Measurements from ENCODE around the gene MATK.

Gene MATK

DNA sequence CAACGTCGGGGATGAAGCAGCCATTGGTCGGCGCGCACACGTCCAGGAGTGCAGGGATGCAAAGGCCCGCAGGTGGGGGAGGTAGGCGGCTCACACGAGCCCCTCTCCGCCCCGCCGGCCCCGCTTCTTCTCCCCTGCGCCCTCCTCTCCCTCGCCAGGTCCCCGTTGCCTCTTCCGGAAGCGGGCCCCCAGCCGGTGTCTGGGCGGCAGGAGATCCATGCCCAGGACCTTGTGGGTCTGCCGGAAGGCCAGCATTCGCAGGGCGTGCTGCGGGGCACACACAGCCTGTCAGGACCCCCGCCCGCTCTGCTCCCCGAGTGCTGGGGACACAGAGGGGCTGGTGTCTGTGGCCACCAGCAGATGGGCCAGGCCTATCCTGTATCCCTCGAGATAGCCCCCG lies 19.7 kb upstream of the MATK start:
- TF ChIP-seq, protein P1, sequence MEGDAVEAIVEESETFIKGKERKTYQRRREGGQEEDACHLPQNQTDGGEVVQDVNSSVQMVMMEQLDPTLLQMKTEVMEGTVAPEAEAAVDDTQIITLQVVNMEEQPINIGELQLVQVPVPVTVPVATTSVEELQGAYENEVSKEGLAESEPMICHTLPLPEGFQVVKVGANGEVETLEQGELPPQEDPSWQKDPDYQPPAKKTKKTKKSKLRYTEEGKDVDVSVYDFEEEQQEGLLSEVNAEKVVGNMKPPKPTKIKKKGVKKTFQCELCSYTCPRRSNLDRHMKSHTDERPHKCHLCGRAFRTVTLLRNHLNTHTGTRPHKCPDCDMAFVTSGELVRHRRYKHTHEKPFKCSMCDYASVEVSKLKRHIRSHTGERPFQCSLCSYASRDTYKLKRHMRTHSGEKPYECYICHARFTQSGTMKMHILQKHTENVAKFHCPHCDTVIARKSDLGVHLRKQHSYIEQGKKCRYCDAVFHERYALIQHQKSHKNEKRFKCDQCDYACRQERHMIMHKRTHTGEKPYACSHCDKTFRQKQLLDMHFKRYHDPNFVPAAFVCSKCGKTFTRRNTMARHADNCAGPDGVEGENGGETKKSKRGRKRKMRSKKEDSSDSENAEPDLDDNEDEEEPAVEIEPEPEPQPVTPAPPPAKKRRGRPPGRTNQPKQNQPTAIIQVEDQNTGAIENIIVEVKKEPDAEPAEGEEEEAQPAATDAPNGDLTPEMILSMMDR (conservative IDR thresholded peaks at IDR 0.05), result no peak

DNA sequence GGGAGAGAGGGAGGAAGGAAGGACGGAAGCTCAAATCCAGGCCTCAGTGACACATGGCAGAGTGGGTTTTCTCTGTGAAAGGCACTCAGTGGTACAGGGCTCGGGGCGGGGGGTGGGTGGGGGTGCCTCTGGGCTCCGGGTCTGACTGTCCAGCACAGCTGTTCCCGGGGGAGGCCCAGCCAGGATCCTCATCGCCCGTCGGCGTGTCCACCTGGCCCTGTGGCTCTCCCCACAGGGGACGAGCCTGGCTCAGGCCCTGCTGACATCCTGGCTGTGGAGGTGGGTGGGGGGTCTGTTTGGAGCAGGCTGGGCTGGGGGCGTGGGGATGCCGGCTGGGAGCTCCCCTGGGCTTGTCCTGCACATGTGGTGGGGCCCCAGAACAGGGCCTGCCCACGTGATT lies 18.2 kb upstream of the MATK start:
- H3K27ac ChIP-seq, result no peak overlapping the region
- TF ChIP-seq, protein P1 (conservative IDR thresholded peaks at IDR 0.05), result no peak

More for the DNA sequence above, 19.7 kb upstream of the MATK start:
- no peak overlapping the region for H3K27ac ChIP-seq

DNA sequence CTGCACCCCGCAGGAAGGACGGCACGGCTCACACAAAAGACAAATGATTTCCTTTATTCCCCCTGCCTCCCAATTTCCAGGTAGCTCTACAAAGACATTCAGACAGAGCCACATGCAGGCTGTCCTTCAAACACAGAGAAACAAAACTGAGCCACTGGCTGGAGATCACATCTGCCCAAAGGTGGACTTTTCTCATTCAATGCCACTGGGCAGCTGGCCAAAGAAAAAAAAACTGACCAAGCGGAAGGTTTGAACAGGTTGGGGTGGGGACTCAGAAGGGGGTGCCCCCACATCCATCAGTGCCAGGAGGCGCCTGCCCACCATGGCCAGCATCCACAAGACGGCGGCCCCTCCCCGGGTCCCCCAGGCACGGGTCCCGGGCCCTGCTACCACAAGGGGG lies 17.8 kb upstream of the MATK start:
- H3K27ac ChIP-seq, result no peak overlapping the region
- TF ChIP-seq, protein P1 (conservative IDR thresholded peaks at IDR 0.05), result no peak

DNA sequence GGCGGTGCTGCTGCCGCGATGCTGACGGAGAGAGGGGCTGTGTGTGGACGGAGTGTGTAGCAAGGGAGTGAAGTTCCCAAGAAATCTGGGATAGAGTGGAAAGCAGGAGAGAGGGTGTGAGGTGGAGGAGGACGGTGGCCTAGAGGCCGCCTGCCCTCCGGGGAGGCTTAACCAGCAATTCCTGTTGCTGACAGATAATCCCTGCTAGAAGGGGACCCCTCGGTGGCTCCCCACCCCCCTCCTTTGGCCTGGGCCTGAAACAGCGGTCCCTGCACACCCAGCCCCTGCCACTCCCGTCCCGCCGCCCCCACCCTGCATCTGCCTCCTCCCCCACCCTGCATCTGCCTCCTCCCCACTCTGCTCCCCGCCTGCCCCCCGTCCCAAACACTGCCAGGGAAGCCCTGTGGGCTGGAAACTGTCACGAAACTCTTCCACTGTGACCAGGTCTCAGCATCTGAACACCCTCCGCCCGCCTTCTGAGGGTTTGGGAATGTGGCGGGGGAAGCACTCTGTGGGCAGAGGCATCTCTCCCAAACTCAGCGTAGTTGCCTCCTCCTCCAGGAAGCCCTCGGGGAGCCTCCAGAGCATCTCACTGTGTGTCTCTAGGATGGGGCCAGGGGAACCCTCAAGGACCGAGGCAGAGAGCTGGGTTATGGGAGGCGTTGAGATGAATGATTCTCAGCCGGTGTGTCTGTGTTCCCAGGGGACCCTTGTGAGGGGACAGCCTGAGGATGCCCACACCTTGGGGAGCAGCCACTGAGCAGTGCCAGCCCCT lies 17.1 kb upstream of the MATK start:
- H3K27ac ChIP-seq, result no peak overlapping the region
- TF ChIP-seq, protein P1 (conservative IDR thresholded peaks at IDR 0.05), result no peak

DNA sequence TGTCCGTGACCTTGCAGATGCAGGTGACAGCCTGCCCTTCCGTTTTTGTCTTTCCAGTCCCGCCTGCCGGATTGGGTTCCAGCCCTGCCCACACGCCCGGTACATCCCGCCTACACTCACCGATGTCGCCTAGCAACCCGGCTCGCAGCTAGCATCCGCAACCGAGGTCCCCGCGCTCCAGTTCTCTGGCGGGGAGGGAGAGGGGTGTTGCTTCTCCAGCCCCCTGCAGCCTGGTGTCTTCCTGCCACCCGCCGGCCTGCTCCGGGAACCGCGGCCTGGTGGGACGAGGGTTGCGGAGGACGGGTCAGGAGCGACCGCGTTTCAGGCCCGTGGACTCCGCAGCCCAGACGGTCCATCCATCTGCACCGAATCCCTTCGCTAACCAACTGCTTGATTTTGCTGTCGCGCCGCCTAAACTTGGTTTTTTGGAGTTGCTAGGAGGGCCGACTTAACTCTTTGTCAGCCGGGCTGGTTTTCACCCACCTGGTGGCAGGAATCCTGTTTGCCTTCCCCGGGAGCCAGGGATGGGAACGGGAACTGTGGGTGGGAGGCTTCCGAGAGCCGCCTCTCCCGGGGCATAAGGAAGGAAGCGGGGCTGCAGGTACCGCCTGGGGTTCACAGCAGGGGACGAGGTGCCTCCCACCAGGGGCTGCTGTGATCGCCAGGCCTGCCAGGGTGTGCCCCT lies 15.4 kb upstream of the MATK start:
- H3K27ac ChIP-seq, result no peak overlapping the region
- TF ChIP-seq, protein P1 (conservative IDR thresholded peaks at IDR 0.05), result no peak

DNA sequence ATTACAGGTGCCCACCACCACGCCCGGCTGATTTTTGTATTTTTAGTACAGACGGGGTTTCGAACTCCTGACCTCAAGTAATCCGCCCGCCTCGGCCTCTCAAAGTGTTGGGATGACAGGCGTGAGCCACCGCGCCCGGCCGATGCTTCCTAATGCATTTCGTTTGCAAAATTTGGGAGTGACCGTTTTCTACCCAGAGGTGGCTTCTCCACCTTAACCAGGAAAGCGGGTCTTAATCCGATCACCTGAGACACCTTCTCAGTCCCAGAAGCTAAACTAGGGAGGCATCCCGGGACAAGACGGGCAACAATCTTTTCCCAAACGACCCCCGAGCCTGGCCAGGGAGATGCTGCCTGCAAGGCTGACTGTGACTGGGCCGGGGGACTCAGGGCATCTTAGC lies 14.8 kb upstream of the MATK start:
- TF ChIP-seq, protein P1 (conservative IDR thresholded peaks at IDR 0.05), result no peak
- no peak overlapping the region for H3K27ac ChIP-seq

DNA sequence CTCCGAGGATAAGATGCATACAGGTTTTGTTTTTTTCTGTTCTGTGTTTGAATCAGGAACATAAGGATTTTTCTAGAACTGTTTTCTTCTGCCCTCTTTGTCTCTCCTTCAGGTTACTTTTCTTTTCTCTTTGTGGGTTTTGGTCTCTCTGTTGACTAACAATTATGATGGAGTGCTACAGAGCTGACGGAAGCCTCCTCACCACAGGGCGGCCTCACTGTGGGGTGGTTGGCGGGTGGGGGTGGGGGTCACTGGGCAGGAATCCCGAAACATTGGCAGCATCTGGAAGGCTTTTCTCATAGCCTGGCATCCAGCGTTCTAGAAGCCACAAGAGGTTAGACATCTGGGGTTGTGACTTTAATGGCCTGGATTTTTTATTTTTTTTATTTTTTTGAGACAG lies 12.0 kb upstream of the MATK start:
- H3K27ac ChIP-seq, result no peak overlapping the region
- TF ChIP-seq, protein P1 (conservative IDR thresholded peaks at IDR 0.05), result no peak

All from VCaP (cell line).